ENCODE measurements around the gene PPP1R7.

The PPP1R7 gene

GRCh38 chr2:241211276-241211675, 61.0 kb downstream of the PPP1R7 start:
- no peak for DNase-seq (ENCODE audit: low spot score)
- TF ChIP-seq CTCF (IDR thresholded peaks at IDR 0.05; ENCODE audit: borderline replicate concordance, control extremely low read depth, extremely low read depth, insufficient read depth, missing control alignments) = no peak
- in situ Hi-C loops (cut with MboI; ENCODE audit: low sequenced_read_pairs, unreplicated experiment) = no loop called here

GRCh38 chr2:241213041-241213440, 62.8 kb downstream of the PPP1R7 start:
- no peak for TF ChIP-seq CTCF (IDR thresholded peaks at IDR 0.05; ENCODE audit: borderline replicate concordance, control extremely low read depth, extremely low read depth, insufficient read depth, missing control alignments)
- no peak for DNase-seq (ENCODE audit: low spot score)
- in situ Hi-C loops (cut with MboI; ENCODE audit: low sequenced_read_pairs, unreplicated experiment) = no loop called here

GRCh38 chr2:241213567-241213966, 63.3 kb downstream of the PPP1R7 start:
- TF ChIP-seq CTCF (IDR thresholded peaks at IDR 0.05; ENCODE audit: borderline replicate concordance, control extremely low read depth, extremely low read depth, insufficient read depth, missing control alignments) = no peak
- in situ Hi-C loops (cut with MboI; ENCODE audit: low sequenced_read_pairs, unreplicated experiment) = no loop called here

GRCh38 chr2:241214209-241214608, 63.9 kb downstream of the PPP1R7 start:
- TF ChIP-seq CTCF (IDR thresholded peaks at IDR 0.05; ENCODE audit: borderline replicate concordance, control extremely low read depth, extremely low read depth, insufficient read depth, missing control alignments) = no peak
- DNase-seq (ENCODE audit: low spot score) = no peak
- in situ Hi-C loops (cut with MboI; ENCODE audit: low sequenced_read_pairs, unreplicated experiment) = no loop called here

More at GRCh38 chr2:241213567-241213966, 63.3 kb downstream of the PPP1R7 start:
- DNase-seq (ENCODE audit: low spot score) = no peak

- DNase-seq (ENCODE audit: low spot score) = no peak
- TF ChIP-seq CTCF (IDR thresholded peaks at IDR 0.05; ENCODE audit: borderline replicate concordance, control extremely low read depth, extremely low read depth, insufficient read depth, missing control alignments) = no peak
- in situ Hi-C loops (cut with MboI; ENCODE audit: low sequenced_read_pairs, unreplicated experiment) = no loop called here
Measured at GRCh38 chr2:241214766-241215165, 64.5 kb downstream of the PPP1R7 start.

GRCh38 chr2:241215421-241215820, 65.2 kb downstream of the PPP1R7 start:
- TF ChIP-seq CTCF (IDR thresholded peaks at IDR 0.05; ENCODE audit: borderline replicate concordance, control extremely low read depth, extremely low read depth, insufficient read depth, missing control alignments) = no peak
- in situ Hi-C loops (cut with MboI; ENCODE audit: low sequenced_read_pairs, unreplicated experiment) = no loop called here
- DNase-seq (ENCODE audit: low spot score) = no peak

Data from GM13976 (cell line).